ENCODE measurements around the gene SHANK1. TPM values are rescaled to one million over a fixed set of nuclear protein-coding genes. Genes with fewer than 3 reads are reported as not detected.

The SHANK1 gene
- total and polyA plus RNA-seq, 2 donors (not counting 3 experiments of a cell fraction or from before 2014, with no cell fraction given), result 0.66 to 1.9 TPM

- intact Hi-C loops (cut with micrococcal nuclease) (loop anchor here (2.0 kb wide), 1 partner anchor 47 kb away; no protein-coding TSS in a partner anchor), dilution Hi-C loops (cut with MboI; ENCODE audit: extremely low pct_ligation_motif_present, low sequenced_read_pairs) (no loop called here)
- peaks cover 0 to 4% of the 10 kb centered on the region in 2 experiments for H3K27me3 ChIP-seq (ENCODE audit: control insufficient read depth in 2 of 2, insufficient read depth in 2 of 2, low read length in 2 of 2)
- H3K9me1 ChIP-seq (replicated peaks; ENCODE audit: control insufficient read depth, extremely low read depth, insufficient read depth, low read length), result no peaks in the 10 kb centered on the region
- no peak for TF ChIP-seq CTCF (IDR thresholded peaks at IDR 0.05; ENCODE audit: extremely low read depth in 1 of 2, insufficient read depth in 1 of 2, low read depth in 1 of 2, low read length in 2 of 2)
- no peak for TF ChIP-seq EZH2 (IDR thresholded peaks at IDR 0.05; ENCODE audit: borderline replicate concordance, low read depth, low read length, severe bottlenecking)
- TF ChIP-seq FOS (IDR thresholded peaks at IDR 0.05; ENCODE audit: borderline replicate concordance, insufficient read depth, low read length), result no peak
- no peak for TF ChIP-seq MAX (IDR thresholded peaks at IDR 0.05; ENCODE audit: insufficient read depth, insufficient read length)
- TF ChIP-seq JUN (IDR thresholded peaks at IDR 0.05; ENCODE audit: borderline replicate concordance, insufficient read depth, insufficient read length, low read depth), result no peak
- TF ChIP-seq POLR2A (IDR thresholded peaks at IDR 0.05; ENCODE audit: low read depth, low read length), result no peak
- TF ChIP-seq POLR2AphosphoS5 (IDR thresholded peaks at IDR 0.05; ENCODE audit: insufficient read depth, low read depth, low read length), result no peak
- TF ChIP-seq MYC (IDR thresholded peaks at IDR 0.05; ENCODE audit: low read depth, low read length), result no peak
- no peak for TF ChIP-seq GATA2 (IDR thresholded peaks at IDR 0.05; ENCODE audit: insufficient read depth, insufficient read length, low read depth, low read length)
- no peak overlapping the region for H3K4me3 ChIP-seq (replicated peaks in 1 of 3; ENCODE audit: insufficient read depth in 1 of 3, low read depth in 1 of 3, low read length in 3 of 3)
- POLR2A ChIA-PET, result no interaction called here
- no peak overlapping the region for H3K27ac ChIP-seq (ENCODE audit: insufficient read depth, low read depth, low read length)
- CTCF ChIA-PET, result no interaction called here
- DNase-seq (ENCODE audit: low read depth, low spot score), result no peak
- H4K20me1 ChIP-seq (replicated peaks; ENCODE audit: control insufficient read depth, extremely low read depth, insufficient read depth, low read length), result no peaks in the 10 kb centered on the region
- H3K4me2 ChIP-seq (ENCODE audit: insufficient read depth, low read length), result no peak overlapping the region
- no peaks in the 10 kb centered on the region for H3K79me2 ChIP-seq (ENCODE audit: control insufficient read depth, insufficient read depth, low read length)
- no peaks in the 10 kb centered on the region for H3K9me3 ChIP-seq (replicated peaks; ENCODE audit: control insufficient read depth, insufficient read depth, low read length)
- no TSS peak for BruUV-seq (replicated peaks)
- no peaks in the 10 kb centered on the region for H3K36me3 ChIP-seq (ENCODE audit: control insufficient read depth in 2 of 2, extremely low read depth in 1 of 2, insufficient read depth in 2 of 2, low read length in 2 of 2)
- H3K4me1 ChIP-seq (ENCODE audit: control insufficient read depth, extremely low read depth, insufficient read depth, low read length), result no peaks in the 10 kb centered on the region
- no peak overlapping the region for H2AFZ ChIP-seq (ENCODE audit: low read depth, low read length)
- H3K9ac ChIP-seq (replicated peaks; ENCODE audit: extremely low read depth, insufficient read depth, low read length), result no peak overlapping the region
- FAIRE-seq, result no peak
Measured at GRCh38 chr19:50677636-50678035, 42.0 kb downstream of the SHANK1 start.

Data from endothelial cell of umbilical vein (primary cell).